Measurements from ENCODE around the gene ATG4C. TPM values are rescaled to one million over a fixed set of nuclear protein-coding genes. Genes with fewer than 3 reads are reported as not detected.

ATG4C gene
- total RNA-seq, 2 donors from 2014 or later: 6.5 to 9.4 TPM

DNA sequence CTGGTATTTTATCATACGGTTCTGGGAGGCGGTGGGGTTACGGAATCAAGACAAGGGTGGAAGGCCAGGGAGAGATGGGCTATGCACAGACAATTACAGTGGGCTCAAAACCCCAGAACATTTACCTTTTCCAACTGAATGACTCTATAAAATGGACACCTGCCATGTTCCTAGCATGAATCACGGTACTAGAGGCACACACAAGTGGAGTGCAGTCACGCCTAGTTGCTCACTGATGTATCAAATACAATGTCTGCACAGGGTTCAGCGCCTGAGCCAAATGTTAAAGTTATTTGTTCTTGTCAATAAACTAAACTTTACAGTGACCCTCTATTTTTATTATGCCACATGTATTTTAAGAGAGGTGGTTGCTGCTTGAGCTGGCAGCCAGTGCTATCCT, 121.4 kb downstream of the ATG4C start:
- H3K4me1 ChIP-seq: no peaks in the 10 kb centered on the region
- H3K9me3 ChIP-seq: no peaks in the 10 kb centered on the region
- no peaks in the 10 kb centered on the region for H3K36me3 ChIP-seq
- TF ChIP-seq, protein P1, sequence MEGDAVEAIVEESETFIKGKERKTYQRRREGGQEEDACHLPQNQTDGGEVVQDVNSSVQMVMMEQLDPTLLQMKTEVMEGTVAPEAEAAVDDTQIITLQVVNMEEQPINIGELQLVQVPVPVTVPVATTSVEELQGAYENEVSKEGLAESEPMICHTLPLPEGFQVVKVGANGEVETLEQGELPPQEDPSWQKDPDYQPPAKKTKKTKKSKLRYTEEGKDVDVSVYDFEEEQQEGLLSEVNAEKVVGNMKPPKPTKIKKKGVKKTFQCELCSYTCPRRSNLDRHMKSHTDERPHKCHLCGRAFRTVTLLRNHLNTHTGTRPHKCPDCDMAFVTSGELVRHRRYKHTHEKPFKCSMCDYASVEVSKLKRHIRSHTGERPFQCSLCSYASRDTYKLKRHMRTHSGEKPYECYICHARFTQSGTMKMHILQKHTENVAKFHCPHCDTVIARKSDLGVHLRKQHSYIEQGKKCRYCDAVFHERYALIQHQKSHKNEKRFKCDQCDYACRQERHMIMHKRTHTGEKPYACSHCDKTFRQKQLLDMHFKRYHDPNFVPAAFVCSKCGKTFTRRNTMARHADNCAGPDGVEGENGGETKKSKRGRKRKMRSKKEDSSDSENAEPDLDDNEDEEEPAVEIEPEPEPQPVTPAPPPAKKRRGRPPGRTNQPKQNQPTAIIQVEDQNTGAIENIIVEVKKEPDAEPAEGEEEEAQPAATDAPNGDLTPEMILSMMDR (IDR thresholded peaks at IDR 0.05): no peak
- no peak for DNase-seq (ENCODE audit: low spot score)
- H3K4me3 ChIP-seq: no peak overlapping the region
- H3K27ac ChIP-seq: no peak overlapping the region
- H3K27me3 ChIP-seq: no peaks in the 10 kb centered on the region

DNA sequence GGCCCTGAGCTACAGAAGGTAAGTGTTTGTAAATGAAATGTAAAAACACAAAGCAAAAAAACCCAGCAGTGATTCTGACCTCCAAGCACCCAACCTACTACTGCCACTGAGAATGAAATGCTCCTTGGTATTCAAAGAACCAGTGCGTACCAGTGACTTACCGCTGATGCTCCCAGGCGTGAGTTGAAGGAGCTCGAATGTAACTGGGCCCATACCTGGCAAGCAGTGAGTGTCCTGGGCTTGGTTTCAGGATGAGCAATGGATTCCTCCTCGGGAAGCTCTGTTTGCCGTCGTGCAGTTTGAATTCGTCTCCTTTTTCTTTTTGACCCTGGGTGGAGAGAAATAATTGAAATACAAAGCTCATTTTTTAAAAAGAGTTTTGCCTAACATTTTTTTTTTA, 121.9 kb downstream of the ATG4C start:
- H3K9me3 ChIP-seq: no peaks in the 10 kb centered on the region
- no peak overlapping the region for H3K27ac ChIP-seq
- H3K36me3 ChIP-seq: no peaks in the 10 kb centered on the region
- H3K4me1 ChIP-seq: no peaks in the 10 kb centered on the region
- H3K4me3 ChIP-seq: no peak overlapping the region
- TF ChIP-seq, protein P1 (IDR thresholded peaks at IDR 0.05): no peak
- no peaks in the 10 kb centered on the region for H3K27me3 ChIP-seq
- no peak for DNase-seq (ENCODE audit: low spot score)

DNA sequence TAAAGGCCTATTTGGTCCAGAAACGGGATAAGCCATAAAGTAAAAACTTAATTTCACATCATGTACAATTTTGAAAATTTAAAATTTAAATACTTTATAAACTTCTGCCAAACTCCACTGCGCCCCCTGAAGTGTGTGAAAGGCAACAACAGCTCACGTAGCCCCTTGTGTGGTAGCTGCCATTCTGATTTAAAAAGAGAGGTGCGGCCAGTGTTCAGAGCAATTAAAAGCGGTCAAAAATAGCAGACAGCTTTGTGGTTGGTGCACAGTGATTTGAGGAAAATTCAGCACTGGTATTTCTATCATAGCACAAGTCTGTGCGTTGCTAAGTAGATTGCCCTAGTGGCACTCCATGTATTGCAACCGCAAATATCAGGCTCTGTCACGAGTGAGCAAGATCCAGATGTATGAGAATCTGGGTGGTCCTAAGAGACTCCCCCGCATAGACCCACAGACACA, 122.5 kb downstream of the ATG4C start:
- Histone ChIP-seq H3K27me3 (no peaks in the 10 kb centered on the region), H3K4me3 (no peak overlapping the region), H3K4me1 (no peaks in the 10 kb centered on the region), H3K27ac (no peak overlapping the region), H3K9me3 (no peaks in the 10 kb centered on the region), H3K36me3 (no peaks in the 10 kb centered on the region)
- TF ChIP-seq, protein P1 (IDR thresholded peaks at IDR 0.05): no peak
- no peak for DNase-seq (ENCODE audit: low spot score)

DNA sequence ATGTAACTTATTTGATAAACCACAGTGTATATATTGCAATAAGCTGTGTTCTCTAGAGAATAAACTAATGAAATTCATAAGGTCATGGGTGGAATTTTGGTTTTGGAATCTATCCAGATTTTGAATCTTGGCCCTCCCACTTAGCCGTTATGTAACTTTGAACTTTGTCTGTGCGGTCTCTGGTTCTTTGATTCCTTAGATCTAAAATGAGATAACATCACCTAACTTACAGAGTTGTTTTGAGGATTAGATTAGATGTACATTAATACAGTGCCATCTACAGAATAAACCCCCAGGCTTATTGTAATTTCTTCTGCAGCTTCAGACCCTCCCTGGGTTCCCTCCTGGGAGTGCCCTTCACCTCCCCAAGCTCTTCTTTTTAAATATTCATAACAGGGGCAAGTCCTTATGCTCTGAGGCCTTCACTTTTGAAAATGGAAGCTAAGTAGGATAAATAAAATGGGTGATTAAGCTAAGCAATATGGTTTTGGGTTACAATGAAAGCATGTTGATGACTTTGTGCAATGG, 124.3 kb downstream of the ATG4C start:
- Histone ChIP-seq H3K9me3 (no peaks in the 10 kb centered on the region), H3K27ac (no peak overlapping the region), H3K4me3 (no peak overlapping the region), H3K36me3 (no peaks in the 10 kb centered on the region), H3K4me1 (no peaks in the 10 kb centered on the region), H3K27me3 (no peaks in the 10 kb centered on the region)
- TF ChIP-seq, protein P1 (IDR thresholded peaks at IDR 0.05): no peak
- no peak for DNase-seq (ENCODE audit: low spot score)

DNA sequence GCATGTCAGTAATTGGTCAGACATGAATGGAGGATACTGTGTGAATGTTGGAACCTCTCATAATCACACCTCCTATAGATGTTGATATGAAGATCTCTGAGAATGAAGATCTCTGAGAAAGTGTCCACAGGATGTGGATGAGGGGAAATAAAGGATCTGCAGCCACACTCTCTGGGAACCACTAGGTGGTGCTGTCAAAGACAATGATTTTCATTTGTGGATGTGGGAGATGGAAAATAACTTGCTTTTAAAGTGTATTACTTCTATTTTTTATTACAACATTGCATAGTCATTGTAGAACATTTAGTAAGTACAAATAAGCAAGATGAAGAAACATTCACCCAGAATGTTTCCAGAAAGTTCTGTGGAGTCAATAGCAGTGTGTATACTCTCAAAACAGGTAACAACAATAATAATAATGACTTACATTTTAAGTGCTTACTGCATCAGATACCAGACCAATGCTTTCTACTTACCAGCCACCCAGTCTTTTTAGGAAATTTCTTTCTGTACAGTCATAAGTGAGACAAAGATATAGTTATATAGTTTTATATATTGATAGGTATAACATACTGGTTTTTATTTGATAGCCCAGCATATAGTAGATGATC, 128.2 kb downstream of the ATG4C start:
- Histone ChIP-seq H3K4me3 (no peak overlapping the region), H3K36me3 (no peaks in the 10 kb centered on the region), H3K4me1 (no peaks in the 10 kb centered on the region), H3K9me3 (no peaks in the 10 kb centered on the region), H3K27ac (no peak overlapping the region), H3K27me3 (no peaks in the 10 kb centered on the region)
- TF ChIP-seq, protein P1 (IDR thresholded peaks at IDR 0.05): peak in 1 of 2 donors; percentile 56
- DNase-seq (ENCODE audit: low spot score): no peak

Other genes with a start within 250 kb of the ATG4C start
- not detected for gene ANGPTL3, start 186.6 kb upstream of the ATG4C start, total RNA-seq
- gene DOCK7, start 95.7 kb upstream of the ATG4C start, total RNA-seq: 10 to 100 TPM in 1 of 2 donors, 1 to 10 TPM in 1; 9.8 to 11.9 TPM